IMR-90 (cell line): ENCODE results near the gene ARHGAP10. TPM values are rescaled to one million over a fixed set of nuclear protein-coding genes. Genes with fewer than 3 reads are reported as not detected.

Experiments used
- ATAC-seq: fragments of 200-7000 bp; cut with Tn5 transposase; 2 replicates; pipeline ENCODE4 v1.9.1; 2020; ENCODE audit warnings: low read depth, mild to moderate bottlenecking, moderate library complexity
- BruUV-seq: library from RNA; stranded (reverse); fragments of 400-500 nt; replicated peaks from 2 replicates; lab custom pipeline; 2021; lab: Mats Ljungman, UMichigan
- CTCF ChIA-PET: fragments of 300-600 bp; formaldehyde crosslinking; extraction: SDS; loops from one replicate; lab custom pipeline; 2021; ENCODE audit warnings: antibody characterized with exemption; lab: Yijun Ruan, JAX
- POLR2A ChIA-PET: fragments of 300-600 bp; sonication (Branson Sonifier 250); formaldehyde crosslinking; loops from one replicate; lab custom pipeline; 2022; ENCODE audit warnings: antibody characterized with exemption; ENCODE audit not compliant: unreplicated experiment; lab: Charles Lee
- DNase-seq: peaks from one replicate; pipeline ENCODE4 v3.0.0; 2013
- H2AFZ ChIP-seq: replicated peaks from 2 replicates; pipeline ENCODE3; 2013; ENCODE audit warnings: low read length, mild to moderate bottlenecking; ENCODE audit not compliant: poor library complexity
- H2AK5ac ChIP-seq: 2 replicates; pipeline ENCODE4 v1.6.1; 2013; ENCODE audit warnings: low read depth, low read length, inconsistent platforms
- H2AK9ac ChIP-seq: replicated peaks from 2 replicates; pipeline ENCODE3; 2013; ENCODE audit warnings: mild to moderate bottlenecking, low read depth, low read length, moderate library complexity; ENCODE audit not compliant: poor library complexity
- H2BK120ac ChIP-seq: 2 replicates; pipeline ENCODE4 v1.6.1; 2013; ENCODE audit warnings: low read depth, low read length, inconsistent platforms
- H2BK15ac ChIP-seq: 3 replicates; pipeline ENCODE4 v1.6.1; 2013; ENCODE audit warnings: low read depth, low read length, inconsistent platforms
- H2BK20ac ChIP-seq: 2 replicates; pipeline ENCODE4 v1.6.1; 2013; ENCODE audit warnings: low read depth, mild to moderate bottlenecking, inconsistent platforms, low read length, moderate library complexity
- H2BK5ac ChIP-seq: 2 replicates; pipeline ENCODE4 v1.6.1; 2013; ENCODE audit warnings: mild to moderate bottlenecking, low read depth, low read length, inconsistent platforms; ENCODE audit not compliant: poor library complexity, severe bottlenecking
- H3K14ac ChIP-seq: replicated peaks from 2 replicates; pipeline ENCODE4 v1.6.1; 2013; ENCODE audit warnings: low read depth, low read length, inconsistent platforms
- H3K18ac ChIP-seq: 2 replicates; pipeline ENCODE4 v1.6.1; 2013; ENCODE audit warnings: low read depth, low read length, control low read depth
- H3K23ac ChIP-seq: 2 replicates; pipeline ENCODE4 v1.6.1; 2013; ENCODE audit warnings: low read depth, low read length, inconsistent platforms
- H3K27ac ChIP-seq: 2 replicates; pipeline ENCODE4 v1.5.1; 2013; ENCODE audit warnings: mild to moderate bottlenecking, control low read depth, low read length; ENCODE audit not compliant: insufficient read depth
- H3K27me3 ChIP-seq: 2 replicates; pipeline ENCODE4 v1.6.1; 2013; ENCODE audit warnings: low read length; ENCODE audit not compliant: control insufficient read depth, insufficient read depth
- H3K36me3 ChIP-seq: 2 replicates; pipeline ENCODE4 v1.6.1; 2013; ENCODE audit warnings: low read length, mixed read lengths; ENCODE audit not compliant: control insufficient read depth, insufficient read depth
- H3K4ac ChIP-seq: 2 replicates; pipeline ENCODE4 v1.6.1; 2013; ENCODE audit warnings: low read depth, low read length, inconsistent platforms
- H3K4me1 ChIP-seq: 2 replicates; pipeline ENCODE4 v1.6.1; 2013; ENCODE audit warnings: low read length, mixed read lengths; ENCODE audit not compliant: control insufficient read depth, insufficient read depth
- H3K4me2 ChIP-seq: 2 replicates; pipeline ENCODE4 v1.6.1; 2013; ENCODE audit warnings: low read depth, mild to moderate bottlenecking, control low read depth, low read length, moderate library complexity
- H3K4me3 ChIP-seq: 2 replicates; pipeline ENCODE4 v1.5.1; 2013; ENCODE audit warnings: low read depth, mild to moderate bottlenecking, control low read depth, low read length, moderate library complexity; ENCODE audit not compliant: insufficient read depth
- H3K56ac ChIP-seq: 2 replicates; pipeline ENCODE4 v1.6.1; 2013; ENCODE audit warnings: low read length, inconsistent platforms; ENCODE audit not compliant: insufficient read depth; ENCODE audit errors: extremely low read depth
- H3K79me1 ChIP-seq, 2 experiments: 2 replicates each; pipeline ENCODE4 v1.6.1; 2013; ENCODE audit warnings: low read length in 2 of 2, inconsistent platforms in 1 of 2, low read depth in 1 of 2
- H3K9ac ChIP-seq: 2 replicates; pipeline ENCODE4 v1.6.1; 2013; ENCODE audit warnings: low read depth, low read length, control low read depth
- H3K9me1 ChIP-seq: 2 replicates; pipeline ENCODE4 v1.6.1; 2013; ENCODE audit warnings: low read length, inconsistent platforms; ENCODE audit not compliant: insufficient read depth
- H3K9me3 ChIP-seq: 2 replicates; pipeline ENCODE4 v1.6.1; 2013; ENCODE audit warnings: low read length; ENCODE audit not compliant: control insufficient read depth, insufficient read depth
- H4K20me1 ChIP-seq: 2 replicates; pipeline ENCODE4 v1.6.1; 2013; ENCODE audit warnings: low read length, inconsistent platforms; ENCODE audit not compliant: insufficient read depth
- H4K5ac ChIP-seq: 2 replicates; pipeline ENCODE4 v1.6.1; 2013; ENCODE audit warnings: mild to moderate bottlenecking, low read depth, low read length, control low read depth
- H4K8ac ChIP-seq, 2 experiments: 2 replicates each; pipeline ENCODE4 v1.6.1; 2013; ENCODE audit warnings: low read depth in 2 of 2, low read length in 2 of 2, control low read depth in 1 of 2, inconsistent platforms in 1 of 2
- H4K91ac ChIP-seq: 2 replicates; pipeline ENCODE4 v1.6.1; 2013; ENCODE audit warnings: low read depth, low read length, inconsistent platforms; ENCODE audit not compliant: insufficient read depth
- CHD1 ChIP-seq: IDR thresholded peaks from 2 replicates; pipeline ENCODE4 v1.6.1; 2012; ENCODE audit warnings: low read depth, low read length, improper control_type of control experiment
- NFE2L2 ChIP-seq: fragments of 150-350 bp; IDR thresholded peaks from 2 replicates; pipeline ENCODE4 v1.6.1; 2016; ENCODE audit warnings: low read depth, mild to moderate bottlenecking, low read length
- WGBS, 2 experiments: methylation state at CpG; one replicate each; pipeline versions ENCODE4 v1.1.5 to v1.1.7; 2013; ENCODE audit warnings: missing lambda C conversion rate in 2 of 2; ENCODE audit not compliant: insufficient read length in 1 of 2; ENCODE audit errors: extremely low coverage in 2 of 2; 5-methylcytosine and 5-hydroxymethylcytosine counted together
- dilution Hi-C: fragments of 300-500 bp; cut with HindIII; formaldehyde crosslinking; loops from one replicate; pipeline ENCODE4 v1.14.3; 2018; ENCODE audit warnings: low sequenced_read_pairs; ENCODE audit not compliant: unreplicated experiment
- in situ Hi-C: fragments of 300-500 bp; cut with MboI; formaldehyde crosslinking; loops from 3 replicates; pipeline ENCODE4 v1.14.3; 2019; ENCODE audit warnings: low sequenced_read_pairs, inconsistent platforms, mixed read lengths
- intact Hi-C: fragments of 100-400 bp; cut with micrococcal nuclease; formaldehyde crosslinking; loops from 2 replicates; pipeline ENCODE4 v1.10.0; 2022
- polyA plus RNA-seq, 3 experiments: library from polyadenylated mRNA; depleted of rRNA; stranded (reverse); fragments of >200 nt; gene quantifications; 2 replicates each; pipeline ENCODE4 v1.2.3, GENCODE V29; 2012; ENCODE audit warnings: low replicate concordance in 1 of 3
- total RNA-seq: library from RNA; depleted of rRNA; stranded (reverse); fragments of >200 nt; gene quantifications from 2 replicates; pipeline ENCODE4 v1.2.3, GENCODE V29; 2012

The ARHGAP10 gene
- total and polyA plus RNA-seq, 2 of the 4 experiments (the other 2 are of a cell fraction) = 27.1 to 29.4 TPM

DNA sequence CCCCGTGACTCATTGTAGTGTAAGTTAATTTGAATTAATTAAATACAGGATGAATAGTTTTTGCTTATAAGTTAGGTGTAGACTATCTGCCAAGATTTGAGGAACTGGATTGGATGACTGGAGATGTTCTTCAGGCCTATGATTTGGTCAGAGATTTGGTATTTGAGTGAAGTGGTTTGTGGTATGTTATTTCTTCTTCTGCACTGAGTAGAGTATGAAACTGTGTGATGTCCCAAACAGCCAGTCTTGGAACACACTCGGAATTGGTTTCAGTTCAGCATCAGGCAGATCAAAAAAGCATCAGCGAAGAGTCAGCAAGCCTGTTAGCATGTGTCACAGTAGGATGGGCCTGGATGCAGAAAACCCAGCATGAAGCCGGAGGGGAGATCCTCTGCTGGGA, 294.1 kb downstream of the ARHGAP10 start:
- Histone ChIP-seq H3K79me1 (peaks cover 10 to 26% of the 10 kb centered on the region in 2 experiments; a peak in 2 of 4 replicates), H3K36me3 (peaks cover 5% of the 10 kb centered on the region), H4K8ac (no peak overlapping the region), H3K18ac (no peak overlapping the region), H3K56ac (no peak overlapping the region), H3K9me1 (peaks cover 10% of the 10 kb centered on the region), H3K4ac (peak overlapping the region; percentile 53; the same call in 1 of the 2 replicates), H3K27ac (peak overlapping the region; percentile 1; the same call in 1 of the 2 replicates), H3K4me2 (peak overlapping the region; percentile 66), H3K9ac (no peak overlapping the region), H2BK15ac (no peak overlapping the region), H3K23ac (no peak overlapping the region), H3K14ac (peak overlapping the region; percentile 36; the same call in 1 of the 2 replicates), H3K9me3 (no peaks in the 10 kb centered on the region), H2AFZ (no peak overlapping the region), H3K4me3 (no peak overlapping the region), H2BK20ac (no peak overlapping the region), H3K4me1 (0 out of 2 replicates have a peak, but pooled peaks cover 3% of the 10 kb centered on the region), H2AK9ac (no peak overlapping the region), H2BK5ac (no peak overlapping the region), H4K20me1 (peaks cover 5% of the 10 kb centered on the region; the same call in 1 of the 2 replicates), H3K27me3 (no peaks in the 10 kb centered on the region), H2BK120ac (no peak overlapping the region), H4K5ac (no peak overlapping the region), H2AK5ac (no peak overlapping the region), H4K91ac (no peak overlapping the region)
- no TSS peak for BruUV-seq
- ChIA-PET CTCF (no interaction called here), POLR2A (no interaction called here)
- ATAC-seq (peak; percentile 94), DNase-seq (peak; percentile 93)
- in situ Hi-C loops (loop anchor here (25.0 kb wide), 1 partner anchor 111 kb away; no protein-coding TSS in a partner anchor), intact Hi-C loops (no loop called here), dilution Hi-C loops (no loop called here)
- 50% methylated on average over 1 of the region's 4 CpGs; no CpG with 5 or more reads in 1 of the 2 experiments for WGBS, 2 experiments
- TF ChIP-seq NFE2L2 (peak; percentile 10; the same call in 1 of the 2 replicates), CHD1 (no peak)
